Measurements from ENCODE around the gene CD63. TPM values are rescaled to one million over a fixed set of nuclear protein-coding genes. Genes with fewer than 3 reads are reported as not detected.

CD63 gene
- total RNA-seq (2021) (367 and 371 TPM in 2 replicates), Bru-seq, nascent RNA (percentile 82 among the genes with signal in this experiment), BruChase-seq, experiment 1, labeled RNA remaining after a 2-hour chase (percentile 90 among the genes with signal in this experiment), BruChase-seq, experiment 2, labeled RNA remaining after a 6-hour chase (percentile 96 among the genes with signal in this experiment)
- long read RNA-seq, transcript CD63-201 (8 exons, 1,070 nt), result major isoform, 188 of 268 reads
- long read RNA-seq, transcript CD63-214 (7 exons, 949 nt), result minor isoform, 24 of 268 reads
- long read RNA-seq, transcript CD63-208 (8 exons, 1,233 nt), result minor isoform, 41 of 268 reads
- long read RNA-seq, partial matches to known transcripts, result 6 of 268 reads
- long read RNA-seq, other reads (novel, unspliced or antisense), result 5 of 268 reads

DNA sequence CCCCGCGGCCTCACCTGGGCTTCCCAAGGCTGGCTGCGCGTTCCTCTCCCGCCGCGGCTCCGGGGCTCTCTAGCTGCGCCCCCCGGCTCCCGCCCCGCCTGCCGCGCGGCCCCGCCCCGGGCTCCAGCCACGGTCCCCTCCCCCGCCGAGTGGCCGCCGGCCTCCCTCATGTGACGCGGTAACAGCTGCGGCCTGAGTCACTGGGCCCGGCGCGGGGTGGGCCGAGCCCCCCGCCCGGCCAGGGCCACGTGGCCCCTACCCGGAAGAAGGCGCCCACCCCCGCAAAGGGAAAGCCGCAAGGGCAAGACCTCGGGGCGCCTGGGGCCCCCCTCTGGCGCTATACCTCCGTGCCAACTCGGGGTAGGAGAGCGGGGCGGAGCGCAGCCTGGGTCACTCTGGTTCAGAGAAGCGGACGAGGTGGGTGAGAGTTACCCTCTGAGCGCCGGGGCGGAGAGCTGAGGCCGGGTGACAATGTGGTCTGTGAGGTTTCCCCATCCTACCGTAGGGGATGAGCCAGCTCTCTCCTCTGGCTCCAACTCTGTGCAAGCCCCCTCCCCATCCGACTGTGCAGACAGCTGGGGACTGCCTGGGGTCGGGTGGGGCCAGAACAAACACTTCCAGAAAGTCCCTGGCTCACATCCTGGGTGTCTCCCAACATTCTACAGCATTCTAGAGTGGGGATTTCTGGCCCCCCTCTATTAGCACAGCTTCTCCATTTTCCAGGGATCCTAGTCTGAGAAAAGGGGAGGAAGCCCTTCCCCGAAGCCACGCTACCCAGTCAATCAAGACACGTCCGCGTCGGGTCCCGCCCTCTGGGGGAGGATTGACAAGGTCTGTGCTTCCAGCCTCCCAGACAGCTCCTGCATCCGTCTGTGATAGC lies at the start of gene CD63:
CD63 (minus strand) TSS at position 71 of the 880 bp plus-strand sequence. CDS start 668 bp downstream, outside the sequence.
- H3K4me1 ChIP-seq (ENCODE audit: insufficient read depth, low read length, poor library complexity, severe bottlenecking), result peaks cover 16% of the 10 kb centered on the region
- no TSS peak for BruUV-seq (replicated peaks)
- TF ChIP-seq EZH2 (IDR thresholded peaks at IDR 0.05; ENCODE audit: borderline replicate concordance, low read depth, low read length, poor library complexity, severe bottlenecking), result no peak
- TF ChIP-seq, protein P1, sequence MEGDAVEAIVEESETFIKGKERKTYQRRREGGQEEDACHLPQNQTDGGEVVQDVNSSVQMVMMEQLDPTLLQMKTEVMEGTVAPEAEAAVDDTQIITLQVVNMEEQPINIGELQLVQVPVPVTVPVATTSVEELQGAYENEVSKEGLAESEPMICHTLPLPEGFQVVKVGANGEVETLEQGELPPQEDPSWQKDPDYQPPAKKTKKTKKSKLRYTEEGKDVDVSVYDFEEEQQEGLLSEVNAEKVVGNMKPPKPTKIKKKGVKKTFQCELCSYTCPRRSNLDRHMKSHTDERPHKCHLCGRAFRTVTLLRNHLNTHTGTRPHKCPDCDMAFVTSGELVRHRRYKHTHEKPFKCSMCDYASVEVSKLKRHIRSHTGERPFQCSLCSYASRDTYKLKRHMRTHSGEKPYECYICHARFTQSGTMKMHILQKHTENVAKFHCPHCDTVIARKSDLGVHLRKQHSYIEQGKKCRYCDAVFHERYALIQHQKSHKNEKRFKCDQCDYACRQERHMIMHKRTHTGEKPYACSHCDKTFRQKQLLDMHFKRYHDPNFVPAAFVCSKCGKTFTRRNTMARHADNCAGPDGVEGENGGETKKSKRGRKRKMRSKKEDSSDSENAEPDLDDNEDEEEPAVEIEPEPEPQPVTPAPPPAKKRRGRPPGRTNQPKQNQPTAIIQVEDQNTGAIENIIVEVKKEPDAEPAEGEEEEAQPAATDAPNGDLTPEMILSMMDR (conservative IDR thresholded peaks at IDR 0.05; ENCODE audit: low read depth, low read length), result no peak
- peak within 1 kb of the TSS; percentile 92 for H3K27ac ChIP-seq (ENCODE audit: low read depth, low read length, poor library complexity, severe bottlenecking)
- peak; percentile 94 for DNase-seq (ENCODE audit: low spot score)
- H3K36me3 ChIP-seq (ENCODE audit: insufficient read depth, low read length, poor library complexity, severe bottlenecking), result peaks cover 31% of the 10 kb centered on the region
- peak within 1 kb of the TSS; percentile 85 for H3K4me3 ChIP-seq (ENCODE audit: low read depth, low read length, poor library complexity, severe bottlenecking)
- no peaks in the 10 kb centered on the region for H3K27me3 ChIP-seq (replicated peaks; ENCODE audit: insufficient read depth, low read depth, low read length, poor library complexity)
- no peaks in the 10 kb centered on the region for H3K9me3 ChIP-seq (ENCODE audit: low read depth, low read length, poor library complexity, severe bottlenecking)
- ChIA-PET POLR2A (ENCODE audit: low non-redundant PET) (no interaction called here), CTCF (interaction anchor here (1.0 to 1.7 kb wide), 2 partner anchors 9 to 72 kb away, joined by 4 read pairs; no protein-coding TSS in a partner anchor)
- intact Hi-C loops (cut with micrococcal nuclease; ENCODE audit: unreplicated experiment), result no loop called here

DNA sequence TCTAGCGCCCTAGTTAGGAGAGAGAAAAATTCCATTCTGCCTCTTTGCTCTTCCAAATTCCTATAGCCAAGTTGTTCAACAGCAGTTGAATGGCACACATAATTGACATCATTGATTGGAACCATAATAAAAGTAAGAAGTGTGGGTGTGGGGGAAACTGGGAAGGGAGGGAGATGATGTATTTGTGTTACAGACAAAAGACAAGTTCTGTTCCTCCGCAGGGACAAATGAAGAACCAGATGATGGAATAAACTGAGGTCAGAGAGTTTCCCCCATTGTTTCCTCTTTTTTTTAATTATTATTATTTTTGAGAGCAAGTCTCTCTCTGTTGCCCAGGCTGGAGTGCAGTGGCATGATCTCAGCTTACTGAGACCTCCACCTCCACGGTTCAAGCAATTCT lies 49.0 kb upstream of the CD63 start:
- BruUV-seq (replicated peaks), result no TSS peak
- Histone ChIP-seq H3K27me3 (replicated peaks; ENCODE audit: insufficient read depth, low read depth, low read length, poor library complexity) (no peaks in the 10 kb centered on the region), H3K36me3 (ENCODE audit: insufficient read depth, low read length, poor library complexity, severe bottlenecking) (peaks cover 60% of the 10 kb centered on the region), H3K9me3 (ENCODE audit: low read depth, low read length, poor library complexity, severe bottlenecking) (no peaks in the 10 kb centered on the region), H3K4me3 (ENCODE audit: low read depth, low read length, poor library complexity, severe bottlenecking) (no peak overlapping the region), H3K27ac (ENCODE audit: low read depth, low read length, poor library complexity, severe bottlenecking) (no peak overlapping the region), H3K4me1 (ENCODE audit: insufficient read depth, low read length, poor library complexity, severe bottlenecking) (no peaks in the 10 kb centered on the region)
- TF ChIP-seq, protein P1 (conservative IDR thresholded peaks at IDR 0.05; ENCODE audit: low read depth, low read length), result no peak
- TF ChIP-seq EZH2 (IDR thresholded peaks at IDR 0.05; ENCODE audit: borderline replicate concordance, low read depth, low read length, poor library complexity, severe bottlenecking), result no peak
- DNase-seq (ENCODE audit: low spot score), result no peak
- ChIA-PET POLR2A (ENCODE audit: low non-redundant PET) (interaction anchor here (0.6 kb wide), 1 partner anchor 1253 kb away, joined by 3 read pairs; no protein-coding TSS in a partner anchor), CTCF (no interaction called here)
- intact Hi-C loops (cut with micrococcal nuclease; ENCODE audit: unreplicated experiment), result no loop called here

- Histone ChIP-seq H3K9me3 (ENCODE audit: low read depth, low read length, poor library complexity, severe bottlenecking) (no peaks in the 10 kb centered on the region), H3K4me1 (ENCODE audit: insufficient read depth, low read length, poor library complexity, severe bottlenecking) (no peaks in the 10 kb centered on the region), H3K36me3 (ENCODE audit: insufficient read depth, low read length, poor library complexity, severe bottlenecking) (peaks cover 48% of the 10 kb centered on the region), H3K27ac (ENCODE audit: low read depth, low read length, poor library complexity, severe bottlenecking) (no peak overlapping the region), H3K27me3 (replicated peaks; ENCODE audit: insufficient read depth, low read depth, low read length, poor library complexity) (no peaks in the 10 kb centered on the region), H3K4me3 (ENCODE audit: low read depth, low read length, poor library complexity, severe bottlenecking) (no peak overlapping the region)
- intact Hi-C loops (cut with micrococcal nuclease; ENCODE audit: unreplicated experiment), result no loop called here
- no TSS peak for BruUV-seq (replicated peaks)
- CTCF ChIA-PET, result no interaction called here
- POLR2A ChIA-PET (ENCODE audit: low non-redundant PET), result no interaction called here
- DNase-seq (ENCODE audit: low spot score), result no peak
- no peak for TF ChIP-seq EZH2 (IDR thresholded peaks at IDR 0.05; ENCODE audit: borderline replicate concordance, low read depth, low read length, poor library complexity, severe bottlenecking)
- TF ChIP-seq, protein P1 (conservative IDR thresholded peaks at IDR 0.05; ENCODE audit: low read depth, low read length), result no peak
These were observed 42.9 kb upstream of the CD63 start for GRCh38 chr12:55771736-55772135.
